ENCODE data around the gene SKP1.

Gene SKP1

GRCh38 chr5:134111741-134112647, 64.8 kb downstream of the SKP1 start:
- DNase-seq, result peak; percentile 22

- no peak for DNase-seq
Observed at GRCh38 chr5:134110382-134110781, 66.4 kb downstream of the SKP1 start.

GRCh38 chr5:134107779-134108178, 69.0 kb downstream of the SKP1 start:
- no peak for DNase-seq

- DNase-seq, result no peak
Observed at GRCh38 chr5:134106991-134107701, 69.6 kb downstream of the SKP1 start.

GRCh38 chr5:134103998-134104654, 72.6 kb downstream of the SKP1 start:
- DNase-seq, result no peak

GRCh38 chr5:134103397-134103796, 73.4 kb downstream of the SKP1 start:
- no peak for DNase-seq

GRCh38 chr5:134101686-134102439, 74.9 kb downstream of the SKP1 start:
- peak; percentile 73 for DNase-seq

GRCh38 chr5:134100283-134101091, 76.3 kb downstream of the SKP1 start:
- peak; percentile 56 for DNase-seq

- no peak for DNase-seq
Observed at GRCh38 chr5:134099939-134100282, 76.8 kb downstream of the SKP1 start.

- no peak for DNase-seq
Observed at GRCh38 chr5:134099288-134099872, 77.4 kb downstream of the SKP1 start.
